H9 (cell line): Measurements from ENCODE around the gene HBD. TPM values are rescaled to one million over a fixed set of nuclear protein-coding genes. Genes with fewer than 3 reads are reported as not detected.

Experiments used
- DNase-seq: peaks from one replicate; pipeline ENCODE4 v3.0.0-alpha.2; 2017
- H2AFZ ChIP-seq: one replicate; pipeline ENCODE4 v1.6.1; 2013; ENCODE audit warnings: mild to moderate bottlenecking, low read length, control low read depth, moderate library complexity
- H2AK5ac ChIP-seq: 2 replicates; pipeline ENCODE4 v1.6.1; 2013; ENCODE audit warnings: low read length, control low read depth, mixed read lengths; ENCODE audit not compliant: insufficient read length
- H2BK120ac ChIP-seq: one replicate; pipeline ENCODE4 v1.6.1; 2013; ENCODE audit warnings: low read depth, mild to moderate bottlenecking, low read length, control low read depth, inconsistent platforms; ENCODE audit not compliant: poor library complexity, severe bottlenecking
- H2BK12ac ChIP-seq: 2 replicates; pipeline ENCODE4 v1.6.1; 2013; ENCODE audit warnings: low read length, control low read depth, mixed read lengths, low read depth; ENCODE audit not compliant: insufficient read length
- H2BK15ac ChIP-seq: 2 replicates; pipeline ENCODE4 v1.6.1; 2013; ENCODE audit warnings: low read depth, low read length, control low read depth
- H2BK20ac ChIP-seq: one replicate; pipeline ENCODE4 v1.6.1; 2013; ENCODE audit warnings: low read depth, mild to moderate bottlenecking, low read length, control low read depth, inconsistent platforms; ENCODE audit not compliant: poor library complexity, severe bottlenecking
- H2BK5ac ChIP-seq: 2 replicates; pipeline ENCODE4 v1.6.1; 2013; ENCODE audit warnings: low read length, control low read depth, mixed read lengths; ENCODE audit not compliant: insufficient read length
- H3K14ac ChIP-seq: 2 replicates; pipeline ENCODE4 v1.6.1; 2013; ENCODE audit warnings: low read length, control low read depth; ENCODE audit not compliant: insufficient read depth
- H3K18ac ChIP-seq: 2 replicates; pipeline ENCODE4 v1.6.1; 2013; ENCODE audit warnings: low read depth, mild to moderate bottlenecking, mixed read lengths, low read length, control low read depth; ENCODE audit not compliant: insufficient read length
- H3K23ac ChIP-seq: 2 replicates; pipeline ENCODE4 v1.6.1; 2013; ENCODE audit warnings: low read length, control low read depth, mixed read lengths, low read depth; ENCODE audit not compliant: insufficient read length
- H3K23me2 ChIP-seq: 2 replicates; pipeline ENCODE4 v1.6.1; 2013; ENCODE audit warnings: low read depth, mild to moderate bottlenecking, mixed read lengths, low read length, control low read depth; ENCODE audit not compliant: insufficient read length, poor library complexity, severe bottlenecking
- H3K27ac ChIP-seq: 2 replicates; pipeline ENCODE4 v1.5.1; 2013; ENCODE audit warnings: low read length, control low read depth, mixed read lengths, low read depth; ENCODE audit not compliant: insufficient read length
- H3K27me3 ChIP-seq: 2 replicates; pipeline ENCODE4 v1.6.1; 2013; ENCODE audit warnings: low read length, control low read depth, inconsistent platforms; ENCODE audit not compliant: insufficient read depth
- H3K4ac ChIP-seq: 2 replicates; pipeline ENCODE4 v1.6.1; 2013; ENCODE audit warnings: low read depth, mild to moderate bottlenecking, control low read depth, inconsistent platforms, low read length, moderate library complexity
- H3K4me1 ChIP-seq: 2 replicates; pipeline ENCODE4 v1.6.1; 2013; ENCODE audit warnings: low read length, control low read depth, inconsistent platforms; ENCODE audit not compliant: insufficient read depth
- H3K4me2 ChIP-seq: 2 replicates; pipeline ENCODE4 v1.6.1; 2013; ENCODE audit warnings: low read length, control low read depth, mixed read lengths; ENCODE audit not compliant: insufficient read length, insufficient read depth
- H3K56ac ChIP-seq: 2 replicates; pipeline ENCODE4 v1.6.1; 2013; ENCODE audit warnings: low read depth, mild to moderate bottlenecking, mixed read lengths, low read length, control low read depth; ENCODE audit not compliant: insufficient read length
- H3K79me1 ChIP-seq: 2 replicates; pipeline ENCODE4 v1.6.1; 2013; ENCODE audit warnings: low read depth, mild to moderate bottlenecking, moderate library complexity, low read length, control low read depth, inconsistent platforms; ENCODE audit not compliant: insufficient read depth, poor library complexity, severe bottlenecking
- H3K79me2 ChIP-seq: 2 replicates; pipeline ENCODE4 v1.6.1; 2013; ENCODE audit warnings: low read length, control low read depth, inconsistent platforms; ENCODE audit not compliant: insufficient read depth
- H3K9ac ChIP-seq: 2 replicates; pipeline ENCODE4 v1.6.1; 2013; ENCODE audit warnings: low read length, control low read depth, mixed read lengths; ENCODE audit not compliant: insufficient read length; ENCODE audit errors: extremely low read depth
- H3K9me3 ChIP-seq: one replicate; pipeline ENCODE4 v1.6.1; 2013; ENCODE audit warnings: low read depth, low read length, inconsistent platforms; ENCODE audit not compliant: control insufficient read depth
- H3T11ph ChIP-seq: one replicate; pipeline ENCODE4 v1.6.1; 2013; ENCODE audit warnings: mild to moderate bottlenecking, low read length, control low read depth, inconsistent platforms
- H4K20me1 ChIP-seq: one replicate; pipeline ENCODE4 v1.6.1; 2013; ENCODE audit not compliant: control insufficient read depth, insufficient read length, insufficient read depth
- H4K5ac ChIP-seq: 2 replicates; pipeline ENCODE4 v1.6.1; 2013; ENCODE audit warnings: low read depth, mild to moderate bottlenecking, mixed read lengths, low read length, control low read depth; ENCODE audit not compliant: insufficient read length
- H4K8ac ChIP-seq: replicated peaks from 2 replicates; pipeline ENCODE4 v1.6.1; 2013; ENCODE audit warnings: low read length, control low read depth, mixed read lengths, low read depth; ENCODE audit not compliant: insufficient read length
- H4K91ac ChIP-seq: 2 replicates; pipeline ENCODE4 v1.6.1; 2013; ENCODE audit warnings: low read depth, mild to moderate bottlenecking, moderate library complexity, mixed read lengths, low read length, control low read depth; ENCODE audit not compliant: insufficient read length
- H3K27ac Mint-ChIP-seq, 3 experiments: 2 replicates in 2 of 3; 3 replicates in 1 of 3; pipeline ENCODE4 v1.8.0; 2020 to 2021; ENCODE audit warnings: mixed read lengths in 3 of 3, mild to moderate bottlenecking in 1 of 3, moderate library complexity in 1 of 3
- H3K27me3 Mint-ChIP-seq: 2 replicates; pipeline ENCODE4 v1.8.0; 2021; ENCODE audit warnings: low read depth, mild to moderate bottlenecking, moderate library complexity, mixed read lengths
- H3K36me3 Mint-ChIP-seq, 3 experiments: 2 replicates in 2 of 3; 3 replicates in 1 of 3; pipeline ENCODE4 v1.8.0; 2020 to 2021; ENCODE audit warnings: low read depth in 3 of 3, mixed read lengths in 3 of 3; ENCODE audit not compliant: insufficient read depth in 1 of 3
- H3K4me1 Mint-ChIP-seq, 2 experiments: 2 replicates each; pipeline ENCODE4 v1.8.0; 2020; ENCODE audit warnings: mixed read lengths in 2 of 2
- H3K4me3 Mint-ChIP-seq, 2 experiments: 2 replicates in 1 of 2; 3 replicates in 1 of 2; pipeline ENCODE4 v1.8.0; 2020 to 2021; ENCODE audit warnings: mild to moderate bottlenecking in 2 of 2, mixed read lengths in 2 of 2, moderate library complexity in 1 of 2
- H3K9me3 Mint-ChIP-seq, 2 experiments: 2 replicates in 1 of 2; 3 replicates in 1 of 2; pipeline ENCODE4 v1.8.0; 2020; ENCODE audit warnings: mild to moderate bottlenecking in 2 of 2, mixed read lengths in 2 of 2, moderate library complexity in 1 of 2
- WGBS: extraction: QIAGEN DNeasy Blood & Tissue Kit; methylation state at CpG from one replicate; pipeline ENCODE4 v1.1.7; 2013; ENCODE audit warnings: missing lambda C conversion rate, low lambda C conversion rate, mixed read lengths; ENCODE audit not compliant: insufficient read length; ENCODE audit errors: extremely low coverage; 5-methylcytosine and 5-hydroxymethylcytosine counted together
- total RNA-seq: library from RNA; stranded (reverse); gene quantifications from 2 replicates; pipeline ENCODE4 v1.2.1, GENCODE V29; 2021
- TF ChIP-seq, protein P1 (sequence below): fragments of 200-600 bp; sonication (generic); conservative IDR thresholded peaks from 3 replicates; pipeline ENCODE4 v1.8.0; 2021; ENCODE audit warnings: antibody characterized with exemption, mild to moderate bottlenecking

Gene HBD
- total RNA-seq, 1 experiment from 2014 or later = not detected

GRCh38 chr11:5223146-5223545, 11.1 kb downstream of the HBD start:
- H2BK15ac ChIP-seq = no peak overlapping the region
- H3K27me3 Mint-ChIP-seq = no peaks in the 10 kb centered on the region
- no peak overlapping the region for H3K9ac ChIP-seq
- no CpG with 5 or more reads among the region's 6 CpGs for WGBS
- no peak overlapping the region for H2BK5ac ChIP-seq
- no peak overlapping the region for H3K23ac ChIP-seq
- no peak overlapping the region for H3K4me3 Mint-ChIP-seq
- H2AFZ ChIP-seq = no peak overlapping the region
- H3K4me1 Mint-ChIP-seq = no peaks in the 10 kb centered on the region
- no peak overlapping the region for H3K4me2 ChIP-seq
- H4K20me1 ChIP-seq = no peaks in the 10 kb centered on the region
- TF ChIP-seq, protein P1, sequence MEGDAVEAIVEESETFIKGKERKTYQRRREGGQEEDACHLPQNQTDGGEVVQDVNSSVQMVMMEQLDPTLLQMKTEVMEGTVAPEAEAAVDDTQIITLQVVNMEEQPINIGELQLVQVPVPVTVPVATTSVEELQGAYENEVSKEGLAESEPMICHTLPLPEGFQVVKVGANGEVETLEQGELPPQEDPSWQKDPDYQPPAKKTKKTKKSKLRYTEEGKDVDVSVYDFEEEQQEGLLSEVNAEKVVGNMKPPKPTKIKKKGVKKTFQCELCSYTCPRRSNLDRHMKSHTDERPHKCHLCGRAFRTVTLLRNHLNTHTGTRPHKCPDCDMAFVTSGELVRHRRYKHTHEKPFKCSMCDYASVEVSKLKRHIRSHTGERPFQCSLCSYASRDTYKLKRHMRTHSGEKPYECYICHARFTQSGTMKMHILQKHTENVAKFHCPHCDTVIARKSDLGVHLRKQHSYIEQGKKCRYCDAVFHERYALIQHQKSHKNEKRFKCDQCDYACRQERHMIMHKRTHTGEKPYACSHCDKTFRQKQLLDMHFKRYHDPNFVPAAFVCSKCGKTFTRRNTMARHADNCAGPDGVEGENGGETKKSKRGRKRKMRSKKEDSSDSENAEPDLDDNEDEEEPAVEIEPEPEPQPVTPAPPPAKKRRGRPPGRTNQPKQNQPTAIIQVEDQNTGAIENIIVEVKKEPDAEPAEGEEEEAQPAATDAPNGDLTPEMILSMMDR = no peak
- no peaks in the 10 kb centered on the region for H3K23me2 ChIP-seq
- peaks cover 27 to 31% of the 10 kb centered on the region in 2 experiments for H3K9me3 Mint-ChIP-seq
- H3T11ph ChIP-seq = no peak overlapping the region
- H3K27ac ChIP-seq = no peak overlapping the region
- H3K4me1 ChIP-seq = no peaks in the 10 kb centered on the region
- H2BK20ac ChIP-seq = no peak overlapping the region
- H3K4ac ChIP-seq = no peak overlapping the region
- H4K5ac ChIP-seq = no peak overlapping the region
- H4K91ac ChIP-seq = no peak overlapping the region
- H2BK12ac ChIP-seq = no peak overlapping the region
- no peaks in the 10 kb centered on the region for H3K27me3 ChIP-seq
- no peak overlapping the region for H3K18ac ChIP-seq
- no peak overlapping the region for H3K14ac ChIP-seq
- H3K79me1 ChIP-seq = no peaks in the 10 kb centered on the region
- 0 out of 7 replicates have a peak overlapping the region, but pooled peaks of 1 of the 3 experiments have one; percentile 55 for H3K27ac Mint-ChIP-seq
- peaks cover 6 to 24% (median 16%) of the 10 kb centered on the region in 3 experiments; a peak in 6 of 7 replicates for H3K36me3 Mint-ChIP-seq
- H4K8ac ChIP-seq = no peak overlapping the region
- H2BK120ac ChIP-seq = no peak overlapping the region
- no peaks in the 10 kb centered on the region for H3K79me2 ChIP-seq
- H3K56ac ChIP-seq = no peak overlapping the region
- no peaks in the 10 kb centered on the region for H3K9me3 ChIP-seq
- DNase-seq = no peak
- no peak overlapping the region for H2AK5ac ChIP-seq
